UCSD-AML1 (cell line): Measurements from ENCODE around the gene KCNIP3.
"Not testable (repeated sequence)": the region's sequence is repeated elsewhere in the genome, so short reads cannot be mapped to it uniquely, and the experiment has no call there.

Experiments used
- DNase-seq: peaks from one replicate; lab custom pipeline; 2025; ENCODE audit not compliant: unreplicated experiment; lab: John Stamatoyannopoulos, UW

Gene KCNIP3

GRCh38 chr2:95359501-95359930 lies 62.4 kb downstream of the KCNIP3 start:
- no peak for DNase-seq

- DNase-seq = no peak
These were observed 64.3 kb downstream of the KCNIP3 start for GRCh38 chr2:95361216-95361980.

DNA sequence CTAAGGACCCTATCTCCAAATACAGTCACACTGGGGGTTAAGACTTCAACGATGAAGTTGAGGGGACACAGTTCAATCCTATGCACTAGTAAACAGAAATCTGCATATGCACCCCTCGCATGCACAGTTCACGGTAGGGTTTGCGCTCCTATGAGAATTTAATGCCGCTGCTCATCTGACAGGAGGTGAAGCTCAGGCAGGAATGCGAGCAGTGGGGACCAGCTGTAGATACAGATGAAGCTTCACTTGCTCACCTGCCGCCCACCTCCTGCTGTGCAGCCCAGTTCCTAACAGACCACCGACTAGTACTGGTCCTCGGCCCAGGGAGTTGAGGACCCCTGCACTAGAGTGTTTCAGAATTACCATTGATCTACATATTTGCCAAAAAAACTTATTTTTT lies 65.3 kb downstream of the KCNIP3 start:
- no peak for DNase-seq

- DNase-seq = no peak
These were observed 69.4 kb downstream of the KCNIP3 start for GRCh38 chr2:95366514-95366913.

- DNase-seq = no peak
These were observed 75.2 kb downstream of the KCNIP3 start for GRCh38 chr2:95372216-95372829.

DNA sequence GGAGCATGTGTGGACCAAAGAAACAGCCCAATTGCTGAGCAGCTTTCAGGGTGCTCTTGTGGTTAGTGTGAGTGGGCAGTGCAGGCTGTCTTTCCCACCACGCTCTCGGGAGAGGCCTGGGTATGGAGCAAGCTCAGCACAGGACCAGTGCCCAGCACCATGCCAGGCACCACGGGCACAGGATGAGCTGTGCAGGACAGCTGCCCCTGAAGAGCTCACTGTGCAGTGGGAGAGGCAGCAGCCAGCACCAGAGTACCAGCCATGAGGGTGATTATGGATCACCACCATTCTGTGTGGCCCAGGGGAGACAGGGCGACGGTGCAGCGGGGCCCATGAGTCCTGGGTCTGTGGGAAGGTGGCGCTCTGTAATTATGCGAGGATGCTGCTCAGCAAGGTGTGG lies 75.7 kb downstream of the KCNIP3 start:
- DNase-seq = no peak

GRCh38 chr2:95374029-95374428 lies 76.9 kb downstream of the KCNIP3 start:
- DNase-seq = no peak

DNA sequence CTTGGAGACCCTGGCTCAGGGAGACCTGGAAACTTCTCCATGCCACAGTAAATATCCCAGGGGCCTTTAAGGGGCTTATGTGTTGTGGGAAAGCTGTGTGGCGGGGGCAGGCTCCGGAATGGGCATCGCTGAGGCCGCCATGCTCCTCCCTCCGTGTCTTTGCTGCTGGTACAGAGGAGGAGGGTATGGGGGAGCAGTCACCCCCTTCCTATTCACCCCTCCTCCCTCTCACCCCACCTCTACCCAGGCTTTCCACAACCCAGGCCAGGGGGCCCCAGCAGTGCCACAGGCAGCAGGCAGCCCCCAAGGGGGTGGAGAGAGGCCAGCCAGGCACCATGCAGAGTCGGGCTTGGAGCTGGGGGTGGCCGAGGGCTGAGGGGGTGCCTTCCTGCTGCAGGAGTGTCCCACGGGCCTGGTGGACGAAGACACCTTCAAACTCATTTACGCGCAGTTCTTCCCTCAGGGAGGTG lies 77.3 kb downstream of the KCNIP3 start:
- no peak for DNase-seq

GRCh38 chr2:95374921-95375471 lies 77.8 kb downstream of the KCNIP3 start:
- DNase-seq = no peak

GRCh38 chr2:95375532-95376150 lies 78.5 kb downstream of the KCNIP3 start:
- DNase-seq = no peak

GRCh38 chr2:95376311-95377215 lies 79.4 kb downstream of the KCNIP3 start:
- no peak for DNase-seq

DNA sequence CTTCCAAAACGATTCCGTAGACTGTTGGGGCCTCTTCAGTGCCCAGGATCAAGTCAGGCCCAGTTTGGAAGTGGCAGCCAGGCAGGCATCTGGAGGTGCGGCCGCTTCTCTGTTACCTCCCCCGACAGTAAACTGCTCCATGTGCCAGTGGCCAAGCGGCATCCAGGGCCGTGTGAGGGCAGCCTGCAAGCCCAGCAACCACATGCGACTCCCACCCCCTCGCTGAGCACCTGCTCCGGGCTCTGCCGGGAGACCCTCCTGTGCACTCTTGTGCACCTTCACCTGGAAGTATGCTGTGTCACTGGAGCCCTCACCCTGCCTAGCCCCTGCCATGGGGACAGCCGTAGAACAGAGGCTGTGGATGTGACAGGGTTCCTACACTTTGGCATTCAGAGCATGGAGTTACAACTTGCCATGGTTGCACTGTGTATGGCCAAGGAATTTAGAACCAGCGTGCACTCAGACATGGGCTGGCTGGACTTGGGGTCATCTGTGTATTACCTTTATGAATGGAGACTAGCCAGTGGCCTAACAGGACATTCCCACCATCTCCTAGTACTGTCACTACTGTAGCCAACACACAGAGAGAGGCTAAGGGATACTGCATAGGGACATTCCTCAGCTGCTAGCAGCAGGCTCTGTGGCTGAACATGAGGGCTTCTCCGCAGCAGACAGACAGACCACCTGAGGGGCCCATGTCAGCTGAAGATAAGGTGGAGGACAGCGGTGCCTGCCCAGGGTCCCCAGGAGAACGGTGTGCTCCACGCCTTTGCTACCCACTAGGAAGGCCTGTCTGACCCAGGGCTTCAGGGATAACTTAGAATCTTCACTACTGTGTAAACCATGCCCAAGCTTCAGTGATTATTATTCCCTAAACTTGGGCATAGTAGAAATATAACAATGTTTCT lies 80.3 kb downstream of the KCNIP3 start:
- DNase-seq = no peak

DNA sequence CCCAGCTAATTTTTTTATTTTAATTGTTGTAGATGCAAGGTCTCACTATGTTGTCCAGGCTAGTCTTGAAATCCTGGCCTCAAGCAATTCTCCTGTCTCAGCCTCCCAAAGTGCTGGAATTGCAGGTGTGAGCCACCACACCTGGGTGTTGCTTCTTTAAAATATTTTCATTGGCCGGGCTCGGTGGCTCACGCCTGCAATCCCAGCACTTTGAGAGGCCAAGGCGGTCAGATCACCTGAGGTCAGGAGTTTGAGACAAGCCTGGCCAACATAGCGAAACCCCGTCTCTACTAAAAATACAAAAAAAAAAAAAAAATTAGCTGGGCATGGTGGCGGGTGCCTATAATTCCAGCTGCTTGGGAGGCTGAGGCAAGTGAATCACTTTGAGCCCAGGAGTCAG lies 81.1 kb downstream of the KCNIP3 start:
- not testable (repeated sequence) for DNase-seq

GRCh38 chr2:95379371-95379831 lies 82.3 kb downstream of the KCNIP3 start:
- no peak for DNase-seq

DNA sequence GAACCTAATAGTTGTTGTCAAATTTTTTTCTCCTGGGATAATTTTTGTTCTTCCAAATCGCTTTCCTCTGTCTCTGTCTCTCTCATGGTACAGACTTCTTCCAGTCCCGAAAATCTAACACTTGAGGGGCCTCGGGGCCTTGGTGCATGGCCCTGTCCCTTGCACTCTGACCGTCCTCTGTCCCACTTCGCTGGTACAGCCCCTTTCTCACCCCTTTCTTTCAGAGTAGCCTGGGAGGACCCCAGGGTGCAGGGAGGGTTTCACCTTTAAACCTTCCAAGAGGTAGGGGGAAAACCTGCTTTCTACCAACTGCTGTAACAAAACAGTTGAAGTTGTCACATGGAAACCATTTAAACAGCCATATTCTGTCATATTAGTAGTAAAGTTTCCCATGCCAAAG lies 83.1 kb downstream of the KCNIP3 start:
- no peak for DNase-seq

DNA sequence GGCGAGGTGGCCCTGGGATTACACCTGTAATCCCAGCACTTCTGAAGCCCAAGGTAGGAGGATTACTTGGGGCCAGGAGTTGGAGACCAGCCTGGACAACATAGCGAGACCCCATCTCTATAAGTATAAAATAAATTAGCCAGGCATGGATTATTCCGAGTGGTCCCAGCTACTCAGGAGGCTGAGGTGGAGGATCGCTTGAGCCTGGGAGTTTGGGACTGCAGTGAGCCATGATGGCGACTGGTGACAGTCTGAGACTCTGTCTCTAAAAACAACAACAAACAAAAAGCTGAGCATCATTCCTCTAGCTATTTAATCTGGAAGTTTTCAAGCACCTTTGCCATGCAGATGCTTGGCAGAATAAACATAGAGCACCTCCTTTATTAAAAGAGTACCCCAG lies 83.6 kb downstream of the KCNIP3 start:
- DNase-seq = no peak

DNA sequence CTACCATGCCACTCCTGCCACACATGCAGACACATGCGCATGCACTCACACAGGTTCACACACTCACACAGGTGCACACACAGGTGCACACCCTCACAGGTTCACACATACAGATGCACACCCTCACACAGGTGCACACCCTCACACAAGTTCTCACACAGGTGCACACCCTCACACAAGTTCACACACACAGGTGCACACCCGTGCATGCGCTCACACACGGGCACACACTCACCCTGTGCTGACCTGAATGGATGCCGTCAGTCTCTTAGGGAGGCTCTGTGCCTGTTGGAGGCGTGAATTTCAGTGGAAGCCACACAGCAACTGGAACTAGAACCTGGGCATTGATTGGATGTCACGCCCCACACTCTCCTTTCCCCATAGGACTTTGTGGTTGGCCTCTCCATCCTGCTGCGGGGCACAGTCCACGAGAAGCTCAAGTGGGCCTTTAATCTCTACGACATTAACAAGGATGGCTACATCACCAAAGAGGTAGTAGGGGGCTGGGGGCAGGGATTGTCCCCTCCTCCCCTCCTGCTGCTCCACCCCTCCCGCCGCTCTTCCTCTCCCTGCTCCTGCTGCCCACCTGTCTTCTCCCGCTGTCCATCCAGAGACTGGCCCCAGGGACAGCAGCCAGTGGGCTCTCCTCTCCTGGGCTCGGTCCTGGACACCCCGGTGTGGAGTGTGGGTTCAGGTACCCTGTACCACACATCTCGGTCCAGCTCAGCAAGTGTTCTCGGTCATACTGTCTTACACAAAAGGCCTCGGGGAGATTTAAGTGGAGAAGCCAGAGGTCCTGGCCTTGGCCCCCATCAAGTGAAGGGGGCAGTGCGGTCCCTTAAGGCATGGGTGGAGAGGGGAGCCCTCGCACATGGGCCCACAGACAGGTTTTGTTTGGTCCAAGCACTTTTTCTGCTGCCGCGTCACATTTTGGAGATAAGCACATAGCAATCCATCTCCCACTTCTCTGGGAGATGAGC lies 84.4 kb downstream of the KCNIP3 start:
- DNase-seq = no peak

GRCh38 chr2:95382192-95382591 lies 85.0 kb downstream of the KCNIP3 start:
- no peak for DNase-seq
